Parathyroid adenoma (tissue), 2 donors: ENCODE data around the gene USP4.

Experiments
- H2AFZ ChIP-seq: fragments of 300-600 bp; sonication (generic); one replicate; pipeline ENCODE4 v1.7.0; 2017; ENCODE audit warnings: antibody characterized with exemption, mild to moderate bottlenecking
- H3K27ac ChIP-seq: fragments of 300-600 bp; sonication (generic); one replicate; pipeline ENCODE4 v1.7.0; 2017
- H3K27me3 ChIP-seq: fragments of 300-600 bp; sonication (generic); one replicate; pipeline ENCODE4 v1.7.0; 2017; ENCODE audit warnings: low read length; ENCODE audit not compliant: control insufficient read depth, insufficient read depth
- H3K36me3 ChIP-seq: fragments of 300-600 bp; sonication (generic); one replicate; pipeline ENCODE4 v1.7.0; 2017; ENCODE audit warnings: low read length; ENCODE audit not compliant: control insufficient read depth, insufficient read depth
- H3K4me1 ChIP-seq: fragments of 300-600 bp; sonication (generic); one replicate; pipeline ENCODE4 v1.7.0; 2017; ENCODE audit warnings: control low read depth
- H3K4me2 ChIP-seq: fragments of 300-600 bp; sonication (generic); one replicate; pipeline ENCODE4 v1.7.0; 2017; ENCODE audit warnings: low read length
- H3K4me3 ChIP-seq: fragments of 300-600 bp; sonication (generic); one replicate; pipeline ENCODE4 v1.7.0; 2017; ENCODE audit warnings: low read depth, low read length
- H3K79me2 ChIP-seq: fragments of 300-600 bp; sonication (generic); one replicate; pipeline ENCODE4 v1.7.0; 2017; ENCODE audit warnings: control low read depth
- H3K9ac ChIP-seq: fragments of 300-600 bp; sonication (generic); one replicate; pipeline ENCODE4 v1.7.0; 2017; ENCODE audit warnings: mild to moderate bottlenecking
- H3K9me3 ChIP-seq: fragments of 300-600 bp; sonication (generic); one replicate; pipeline ENCODE4 v1.7.0; 2017; ENCODE audit warnings: low read length; ENCODE audit not compliant: control insufficient read depth
- TF ChIP-seq, protein P1 (sequence below): fragments of 300-600 bp; sonication (generic); IDR thresholded peaks from one replicate; pipeline ENCODE4 v1.7.0; 2017; ENCODE audit warnings: antibody characterized with exemption, mild to moderate bottlenecking
- donor health status: primary hyperparathyroidism.

The USP4 gene

DNA sequence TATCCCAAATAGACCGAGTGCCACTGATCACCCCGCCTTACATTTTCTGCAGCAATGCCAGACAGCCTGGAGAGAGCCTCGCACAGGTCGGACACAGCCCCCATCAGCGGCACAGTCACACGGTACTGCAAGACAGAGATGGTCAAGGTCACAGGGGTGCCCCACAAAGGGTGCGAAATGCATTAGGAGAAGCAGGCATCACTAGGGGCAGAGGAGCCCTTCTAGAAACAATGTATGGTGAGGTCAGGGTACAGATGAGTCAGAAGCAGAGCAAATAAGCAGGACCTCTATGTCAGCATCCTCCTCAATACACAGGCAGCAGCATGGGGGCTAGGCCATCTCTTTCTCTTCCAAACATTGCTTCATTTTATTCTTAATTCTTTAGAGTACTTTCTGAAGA is 41.3 kb downstream of the USP4 start:
- Histone ChIP-seq H2AFZ (no peak overlapping the region), H3K79me2 (no peaks in the 10 kb centered on the region), H3K4me1 (no peaks in the 10 kb centered on the region), H3K4me2 (no peak overlapping the region), H3K9ac (no peak overlapping the region), H3K27me3 (no peaks in the 10 kb centered on the region), H3K4me3 (no peak overlapping the region), H3K36me3 (no peaks in the 10 kb centered on the region), H3K27ac (no peak overlapping the region), H3K9me3 (no peaks in the 10 kb centered on the region)
- TF ChIP-seq, protein P1, sequence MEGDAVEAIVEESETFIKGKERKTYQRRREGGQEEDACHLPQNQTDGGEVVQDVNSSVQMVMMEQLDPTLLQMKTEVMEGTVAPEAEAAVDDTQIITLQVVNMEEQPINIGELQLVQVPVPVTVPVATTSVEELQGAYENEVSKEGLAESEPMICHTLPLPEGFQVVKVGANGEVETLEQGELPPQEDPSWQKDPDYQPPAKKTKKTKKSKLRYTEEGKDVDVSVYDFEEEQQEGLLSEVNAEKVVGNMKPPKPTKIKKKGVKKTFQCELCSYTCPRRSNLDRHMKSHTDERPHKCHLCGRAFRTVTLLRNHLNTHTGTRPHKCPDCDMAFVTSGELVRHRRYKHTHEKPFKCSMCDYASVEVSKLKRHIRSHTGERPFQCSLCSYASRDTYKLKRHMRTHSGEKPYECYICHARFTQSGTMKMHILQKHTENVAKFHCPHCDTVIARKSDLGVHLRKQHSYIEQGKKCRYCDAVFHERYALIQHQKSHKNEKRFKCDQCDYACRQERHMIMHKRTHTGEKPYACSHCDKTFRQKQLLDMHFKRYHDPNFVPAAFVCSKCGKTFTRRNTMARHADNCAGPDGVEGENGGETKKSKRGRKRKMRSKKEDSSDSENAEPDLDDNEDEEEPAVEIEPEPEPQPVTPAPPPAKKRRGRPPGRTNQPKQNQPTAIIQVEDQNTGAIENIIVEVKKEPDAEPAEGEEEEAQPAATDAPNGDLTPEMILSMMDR, result no peak

DNA sequence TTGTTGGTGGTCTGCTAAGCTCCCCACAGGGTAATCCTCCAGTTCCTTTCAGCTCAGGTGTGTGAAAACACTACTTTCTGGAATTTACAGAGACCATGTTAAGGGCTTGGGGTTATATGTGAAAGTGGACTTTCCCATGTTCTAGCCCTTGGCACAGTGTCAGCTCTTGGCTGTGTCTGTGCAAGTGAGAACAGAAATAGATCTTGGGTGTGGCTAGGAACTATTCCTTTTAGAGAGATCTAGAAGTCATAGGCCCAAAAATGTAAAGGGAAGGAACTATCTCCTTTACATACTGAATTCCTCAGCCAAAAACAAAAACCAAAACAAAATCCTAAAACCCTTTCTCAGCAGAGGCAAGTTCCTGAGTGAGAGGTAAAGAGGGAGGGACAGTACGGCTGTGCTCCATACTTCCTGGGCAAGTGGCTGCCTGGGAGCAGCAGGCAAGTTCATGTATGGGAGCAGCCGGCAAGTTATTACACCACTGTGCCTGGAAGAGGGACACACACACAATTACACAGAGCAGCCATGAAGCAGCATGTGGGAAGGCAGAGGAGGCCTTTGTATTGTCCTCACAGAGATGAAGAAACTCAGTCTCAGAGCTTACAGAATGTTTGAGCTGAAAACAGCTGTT is 43.0 kb downstream of the USP4 start:
- no peak overlapping the region for H3K4me3 ChIP-seq
- H2AFZ ChIP-seq, result no peak overlapping the region
- peak overlapping the region; percentile 29 for H3K27ac ChIP-seq
- TF ChIP-seq, protein P1, result no peak
- H3K79me2 ChIP-seq, result no peaks in the 10 kb centered on the region
- no peak overlapping the region for H3K9ac ChIP-seq
- H3K9me3 ChIP-seq, result no peaks in the 10 kb centered on the region
- no peaks in the 10 kb centered on the region for H3K4me1 ChIP-seq
- no peaks in the 10 kb centered on the region for H3K36me3 ChIP-seq
- no peak overlapping the region for H3K4me2 ChIP-seq
- no peaks in the 10 kb centered on the region for H3K27me3 ChIP-seq

DNA sequence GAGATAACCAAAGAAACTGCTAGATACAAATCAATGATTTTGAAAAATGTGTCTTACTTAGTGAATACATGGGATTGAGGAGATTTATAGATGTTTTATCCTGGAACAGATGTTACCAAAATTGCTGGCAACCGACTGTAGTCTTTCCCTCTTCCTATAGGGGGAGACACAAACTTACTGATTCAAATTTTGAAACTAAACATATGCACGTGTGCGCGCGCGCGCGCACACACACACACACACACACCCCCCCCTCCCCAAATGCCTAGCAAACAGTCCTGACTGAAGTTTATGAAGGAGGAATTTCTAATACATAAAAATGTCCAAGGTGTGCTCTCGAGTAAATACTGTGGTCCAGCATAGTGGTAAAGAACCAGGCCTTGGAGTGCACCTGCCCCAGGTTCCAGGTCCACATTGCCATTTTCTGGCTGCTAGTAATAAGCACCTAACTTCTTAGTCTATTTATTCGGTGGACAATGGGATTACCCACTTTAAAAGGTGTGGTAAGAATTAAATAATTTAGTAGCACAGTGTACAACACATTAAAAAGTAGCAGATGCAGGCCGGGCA is 44.3 kb downstream of the USP4 start:
- no peak overlapping the region for H3K27ac ChIP-seq
- no peak overlapping the region for H3K9ac ChIP-seq
- no peak overlapping the region for H3K4me2 ChIP-seq
- H3K27me3 ChIP-seq, result no peaks in the 10 kb centered on the region
- peaks cover 2% of the 10 kb centered on the region for H3K79me2 ChIP-seq
- no peaks in the 10 kb centered on the region for H3K9me3 ChIP-seq
- H3K4me1 ChIP-seq, result no peaks in the 10 kb centered on the region
- H3K4me3 ChIP-seq, result no peak overlapping the region
- TF ChIP-seq, protein P1, result peak; percentile 38
- no peak overlapping the region for H2AFZ ChIP-seq
- H3K36me3 ChIP-seq, result no peaks in the 10 kb centered on the region

DNA sequence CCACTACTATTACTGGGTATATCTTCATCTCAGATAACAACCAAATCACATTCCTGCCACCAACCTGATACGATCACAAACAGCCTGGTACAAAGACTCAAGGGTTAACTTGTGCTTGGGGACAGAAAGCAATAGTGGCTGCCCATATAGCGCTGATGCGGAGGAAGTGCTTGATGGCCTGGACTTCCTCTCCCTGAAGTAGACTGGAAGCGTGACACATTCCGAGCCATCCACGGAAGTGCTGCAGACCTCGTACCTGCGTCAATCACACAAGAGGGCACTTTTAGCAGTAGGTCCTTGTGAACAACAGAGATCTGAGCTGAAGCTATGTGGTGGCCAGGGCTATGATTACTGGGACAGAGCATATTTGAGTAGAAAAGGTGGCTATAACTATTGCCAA is 45.5 kb downstream of the USP4 start:
- TF ChIP-seq, protein P1, result no peak

DNA sequence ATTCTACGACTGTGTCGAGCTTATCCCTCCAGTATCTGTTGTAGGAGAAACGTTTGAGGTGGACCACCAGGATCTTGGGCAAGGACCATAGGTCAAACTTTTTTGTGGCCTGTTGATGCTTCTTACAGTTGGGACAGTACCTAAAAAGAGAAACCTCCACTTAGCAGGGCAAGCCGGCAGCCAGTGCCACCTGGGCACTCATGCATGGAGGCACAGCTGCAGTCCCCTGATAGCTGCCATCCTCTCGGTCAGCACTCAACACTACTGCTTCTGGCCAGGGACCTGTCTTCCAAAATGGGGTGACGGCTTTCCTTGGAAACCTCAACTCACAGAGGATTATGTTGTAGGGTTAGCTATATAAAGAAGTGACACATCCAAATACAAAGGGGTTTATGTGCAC is 55.9 kb downstream of the USP4 start:
- no peak overlapping the region for H3K27ac ChIP-seq
- H3K27me3 ChIP-seq, result peaks cover 3% of the 10 kb centered on the region
- no peak overlapping the region for H2AFZ ChIP-seq
- peaks cover 2% of the 10 kb centered on the region for H3K79me2 ChIP-seq
- H3K36me3 ChIP-seq, result no peaks in the 10 kb centered on the region
- TF ChIP-seq, protein P1, result no peak
- no peak overlapping the region for H3K4me3 ChIP-seq
- no peak overlapping the region for H3K4me2 ChIP-seq
- no peak overlapping the region for H3K9ac ChIP-seq
- H3K4me1 ChIP-seq, result no peaks in the 10 kb centered on the region
- no peaks in the 10 kb centered on the region for H3K9me3 ChIP-seq

More for the DNA sequence above, 45.5 kb downstream of the USP4 start:
- H3K9me3 ChIP-seq, result no peaks in the 10 kb centered on the region
- H3K9ac ChIP-seq, result no peak overlapping the region
- no peak overlapping the region for H3K4me2 ChIP-seq
- peaks cover 2% of the 10 kb centered on the region for H3K79me2 ChIP-seq
- no peaks in the 10 kb centered on the region for H3K27me3 ChIP-seq
- H3K27ac ChIP-seq, result no peak overlapping the region
- no peaks in the 10 kb centered on the region for H3K36me3 ChIP-seq
- no peaks in the 10 kb centered on the region for H3K4me1 ChIP-seq
- no peak overlapping the region for H2AFZ ChIP-seq
- no peak overlapping the region for H3K4me3 ChIP-seq
